ENCODE data around the gene POLR1A.
A peak's percentile ranks its signal among the peaks of the same experiment; 100 is the strongest.

Gene POLR1A

GRCh38 chr2:86056590-86057331 lies 48.9 kb downstream of the POLR1A start:
- DNase-seq: no peak

- DNase-seq: peak; percentile 28
Observed at GRCh38 chr2:86055314-86055713, 50.4 kb downstream of the POLR1A start.

- DNase-seq: peak; percentile 25
Observed at GRCh38 chr2:86054535-86055082, 51.1 kb downstream of the POLR1A start.

GRCh38 chr2:86053166-86053565 lies 52.5 kb downstream of the POLR1A start:
- DNase-seq: no peak

GRCh38 chr2:86052676-86053075 lies 53.0 kb downstream of the POLR1A start:
- peak; percentile 35 for DNase-seq

GRCh38 chr2:86052265-86052664 lies 53.4 kb downstream of the POLR1A start:
- DNase-seq: no peak

GRCh38 chr2:86050301-86050700 lies 55.4 kb downstream of the POLR1A start:
- peak; percentile 30 for DNase-seq

GRCh38 chr2:86049529-86049928 lies 56.2 kb downstream of the POLR1A start:
- DNase-seq: no peak

- DNase-seq: peak; percentile 37
Observed at GRCh38 chr2:86048888-86049287, 56.8 kb downstream of the POLR1A start.

GRCh38 chr2:86048383-86048701 lies 57.3 kb downstream of the POLR1A start:
- no peak for DNase-seq

GRCh38 chr2:86047575-86048382 lies 57.9 kb downstream of the POLR1A start:
- DNase-seq: peak; percentile 26

- no peak for DNase-seq
Observed at GRCh38 chr2:86045541-86045940, 60.1 kb downstream of the POLR1A start.

GRCh38 chr2:86044614-86045013 lies 61.1 kb downstream of the POLR1A start:
- DNase-seq: peak; percentile 39

GRCh38 chr2:86044045-86044444 lies 61.6 kb downstream of the POLR1A start:
- peak; percentile 29 for DNase-seq

GRCh38 chr2:86042256-86043168 lies 63.2 kb downstream of the POLR1A start:
- DNase-seq: peak; percentile 38

GRCh38 chr2:86039963-86040655 lies 65.6 kb downstream of the POLR1A start:
- DNase-seq: peak; percentile 48

- DNase-seq: no peak
Observed at GRCh38 chr2:86039178-86039962, 66.3 kb downstream of the POLR1A start.

- DNase-seq: peak; percentile 74
Observed at GRCh38 chr2:86038291-86039081, 67.2 kb downstream of the POLR1A start.

GRCh38 chr2:86037795-86038192 lies 67.9 kb downstream of the POLR1A start:
- DNase-seq: peak; percentile 64

- peak; percentile 75 for DNase-seq
Observed at GRCh38 chr2:86037141-86037794, 68.4 kb downstream of the POLR1A start.
